ENCODE results near the gene RAB11FIP3.

GRCh38 chr16:378821-379182 lies 46.6 kb upstream of the RAB11FIP3 start:
- TF ChIP-seq JUNB (IDR thresholded peaks at IDR 0.05) (no peak), MAX (IDR thresholded peaks at IDR 0.05) (no peak), CTCF (IDR thresholded peaks at IDR 0.05) (no peak), ZFP36 (IDR thresholded peaks at IDR 0.05; ENCODE audit: borderline replicate concordance, partially characterized antibody) (no peak), JUN (IDR thresholded peaks at IDR 0.05) (no peak), ELK1 (IDR thresholded peaks at IDR 0.05; ENCODE audit: low read depth, low read length) (no peak), FOSL2 (IDR thresholded peaks at IDR 0.05) (no peak), FOSL2 (CRISPR knock-in tag; IDR thresholded peaks at IDR 0.05) (no peak)

Data from A549 (cell line).